Tibial nerve (tissue), 4 donors: ENCODE results near the gene LIPC. TPM values are rescaled to one million over a fixed set of nuclear protein-coding genes. Genes with fewer than 3 reads are reported as not detected.
A peak's percentile ranks its signal among the peaks of the same experiment; 100 is the strongest.

Experiments used
- DNase-seq, 2 donors: peaks; one replicate each; pipeline ENCODE4 v3.0.0-alpha.2; 2019; ENCODE audit warnings: low spot score in 2 of 2
- H3K27ac ChIP-seq, 4 donors: fragments of 200-600 bp; sonication (generic) in 3 of 4; one replicate each; pipeline ENCODE4 v1.5.1; 2017 to 2019; ENCODE audit warnings: mild to moderate bottlenecking in 1 of 4
- H3K27me3 ChIP-seq, 2 donors: fragments of 200-600 bp; sonication (generic) in 1 of 2; one replicate each; pipeline versions ENCODE4 v1.5.1 to v1.6.0; 2017 to 2019
- H3K36me3 ChIP-seq, 3 donors: fragments of 200-600 bp; sonication (generic); one replicate each; pipeline ENCODE4 v1.5.1; 2018 to 2019
- H3K4me1 ChIP-seq, 4 donors: fragments of 200-600 bp; sonication (generic) in 3 of 4; one replicate each; pipeline ENCODE4 v1.5.1; 2017 to 2019
- H3K4me3 ChIP-seq, 4 donors: fragments of 200-600 bp; sonication (generic) in 3 of 4; one replicate each; pipeline ENCODE4 v1.5.1; 2017 to 2019; ENCODE audit warnings: mild to moderate bottlenecking in 1 of 4, moderate library complexity in 1 of 4
- H3K9me3 ChIP-seq, 4 donors: fragments of 200-600 bp; sonication (generic) in 3 of 4; one replicate each; pipeline ENCODE4 v1.5.1; 2017 to 2019
- EP300 ChIP-seq, 2 donors: sonication (generic); formaldehyde crosslinking; IDR thresholded peaks; one replicate each; pipeline ENCODE4 v1.6.1; 2017; ENCODE audit warnings: antibody characterized with exemption in 2 of 2, mild to moderate bottlenecking in 1 of 2
- POLR2A ChIP-seq, 2 donors: fragments of 450-650 bp; IDR thresholded peaks; one replicate each; pipeline ENCODE4 v1.6.1; 2017; ENCODE audit warnings: antibody characterized with exemption in 2 of 2, mild to moderate bottlenecking in 2 of 2, moderate library complexity in 2 of 2
- WGBS, 2 donors: methylation state at CpG; one replicate each; pipeline ENCODE4 v1.1.5; 2018; 5-methylcytosine and 5-hydroxymethylcytosine counted together
- total RNA-seq, 4 donors: library from RNA; depleted of rRNA; stranded (reverse); fragments of >200 nt; gene quantifications; one replicate each; pipeline ENCODE4 v1.1.0, GENCODE V29; 2016
- TF ChIP-seq, protein P1 (sequence below), 5 experiments: fragments of 200-600 bp in 3 of 5; fragments of 450-650 bp in 2 of 5; sonication (generic) in 3 of 5; IDR thresholded peaks; one replicate each; pipeline ENCODE4 v1.5.1; 2016 to 2019; ENCODE audit warnings: antibody characterized with exemption in 5 of 5, mild to moderate bottlenecking in 3 of 5, moderate library complexity in 2 of 5

The LIPC gene
- total RNA-seq, 4 donors from 2014 or later, result 11.2 to 18.4 (median 14.7) TPM

DNA sequence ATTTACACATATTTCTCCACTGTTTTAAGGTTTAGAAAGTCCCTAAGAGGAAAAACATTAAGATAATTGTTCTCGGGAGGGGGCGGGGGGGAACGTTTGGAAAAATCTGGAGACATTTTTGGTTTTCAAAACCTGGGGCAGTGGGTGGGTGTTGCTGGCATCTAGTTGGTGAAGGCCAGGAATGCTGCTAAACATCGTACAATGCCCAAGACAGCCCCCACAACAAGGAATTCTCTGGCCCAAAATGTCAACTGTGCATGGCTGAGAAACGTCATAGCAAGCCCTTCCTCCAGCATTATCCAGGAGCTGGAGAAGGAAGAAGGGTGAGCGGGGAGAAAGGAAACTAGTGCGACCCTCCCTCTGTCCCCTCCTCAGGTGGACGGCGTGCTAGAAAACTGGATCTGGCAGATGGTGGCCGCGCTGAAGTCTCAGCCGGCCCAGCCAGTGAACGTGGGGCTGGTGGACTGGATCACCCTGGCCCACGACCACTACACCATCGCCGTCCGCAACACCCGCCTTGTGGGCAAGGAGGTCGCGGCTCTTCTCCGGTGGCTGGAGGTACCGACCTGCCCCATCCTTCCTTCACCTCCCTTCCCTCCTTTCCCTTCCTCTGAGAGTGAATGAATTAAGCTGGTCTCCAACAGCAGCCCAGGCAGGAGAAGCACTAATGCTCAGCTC, 109.8 kb downstream of the LIPC start:
- peak overlapping the region in 3 of 4 donors; percentile 53 to 84 (median 83) for H3K27ac ChIP-seq
- H3K9me3 ChIP-seq, result no peaks in the 10 kb centered on the region
- no peak for DNase-seq
- no peaks in the 10 kb centered on the region for H3K36me3 ChIP-seq
- peaks cover 0 to 6% (median 2%) of the 10 kb centered on the region in 4 donors for H3K4me1 ChIP-seq
- WGBS, 2 donors, result 77 to 78% methylated on average over 17 to 22 of the region's 22 CpGs
- no peaks in the 10 kb centered on the region for H3K27me3 ChIP-seq
- TF ChIP-seq, protein P1, sequence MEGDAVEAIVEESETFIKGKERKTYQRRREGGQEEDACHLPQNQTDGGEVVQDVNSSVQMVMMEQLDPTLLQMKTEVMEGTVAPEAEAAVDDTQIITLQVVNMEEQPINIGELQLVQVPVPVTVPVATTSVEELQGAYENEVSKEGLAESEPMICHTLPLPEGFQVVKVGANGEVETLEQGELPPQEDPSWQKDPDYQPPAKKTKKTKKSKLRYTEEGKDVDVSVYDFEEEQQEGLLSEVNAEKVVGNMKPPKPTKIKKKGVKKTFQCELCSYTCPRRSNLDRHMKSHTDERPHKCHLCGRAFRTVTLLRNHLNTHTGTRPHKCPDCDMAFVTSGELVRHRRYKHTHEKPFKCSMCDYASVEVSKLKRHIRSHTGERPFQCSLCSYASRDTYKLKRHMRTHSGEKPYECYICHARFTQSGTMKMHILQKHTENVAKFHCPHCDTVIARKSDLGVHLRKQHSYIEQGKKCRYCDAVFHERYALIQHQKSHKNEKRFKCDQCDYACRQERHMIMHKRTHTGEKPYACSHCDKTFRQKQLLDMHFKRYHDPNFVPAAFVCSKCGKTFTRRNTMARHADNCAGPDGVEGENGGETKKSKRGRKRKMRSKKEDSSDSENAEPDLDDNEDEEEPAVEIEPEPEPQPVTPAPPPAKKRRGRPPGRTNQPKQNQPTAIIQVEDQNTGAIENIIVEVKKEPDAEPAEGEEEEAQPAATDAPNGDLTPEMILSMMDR (IDR thresholded peaks at IDR 0.05), result no peak
- TF ChIP-seq EP300 (IDR thresholded peaks at IDR 0.05), result peak in 1 of 2 donors; percentile 44
- H3K4me3 ChIP-seq, result peak overlapping the region in 2 of 4 donors; percentile 9 to 23

DNA sequence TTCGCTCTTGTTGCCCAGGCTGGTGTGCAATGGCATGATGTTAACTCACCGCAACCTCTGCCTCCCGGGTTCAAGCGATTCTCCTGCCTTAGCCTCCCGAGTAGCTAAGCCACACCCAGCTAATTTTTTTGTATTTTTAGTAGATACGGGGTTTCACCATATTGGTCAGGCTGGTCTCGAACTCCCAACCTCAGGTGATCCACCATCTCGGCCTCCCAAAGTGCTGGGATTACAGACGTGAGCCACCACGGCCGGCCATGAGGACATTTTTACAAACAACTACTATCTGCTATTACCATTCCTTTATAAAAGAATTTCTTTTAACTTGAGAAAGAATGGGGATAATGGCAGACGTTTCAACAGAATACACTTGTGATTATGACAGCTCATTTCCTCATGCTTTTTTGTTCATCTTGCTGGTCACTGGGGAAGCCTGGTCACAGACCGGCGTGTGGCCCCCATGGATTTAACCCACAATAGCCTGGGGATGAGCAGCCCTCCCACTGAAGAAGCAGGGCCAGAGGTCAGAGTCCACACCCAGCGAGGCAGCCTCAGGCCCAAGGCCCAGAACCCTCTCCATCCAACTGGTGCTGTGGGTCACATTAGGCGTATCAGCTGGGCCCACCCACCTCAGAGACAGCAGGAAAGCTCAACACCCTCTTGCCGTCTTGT, 112.0 kb downstream of the LIPC start:
- WGBS, 2 donors, result 84 to 87% methylated on average over 17 of the region's 17 CpGs
- Histone ChIP-seq H3K4me1 (peaks cover 0 to 11% (median 3%) of the 10 kb centered on the region in 4 donors), H3K27me3 (no peaks in the 10 kb centered on the region), H3K36me3 (no peaks in the 10 kb centered on the region), H3K4me3 (no peak overlapping the region), H3K9me3 (no peaks in the 10 kb centered on the region), H3K27ac (peak overlapping the region in 2 of 4 donors; percentile 68 to 83)
- TF ChIP-seq POLR2A (IDR thresholded peaks at IDR 0.05), result no peak
- no peak for TF ChIP-seq EP300 (IDR thresholded peaks at IDR 0.05)
- TF ChIP-seq, protein P1 (IDR thresholded peaks at IDR 0.05), result no peak
- DNase-seq, result no peak

DNA sequence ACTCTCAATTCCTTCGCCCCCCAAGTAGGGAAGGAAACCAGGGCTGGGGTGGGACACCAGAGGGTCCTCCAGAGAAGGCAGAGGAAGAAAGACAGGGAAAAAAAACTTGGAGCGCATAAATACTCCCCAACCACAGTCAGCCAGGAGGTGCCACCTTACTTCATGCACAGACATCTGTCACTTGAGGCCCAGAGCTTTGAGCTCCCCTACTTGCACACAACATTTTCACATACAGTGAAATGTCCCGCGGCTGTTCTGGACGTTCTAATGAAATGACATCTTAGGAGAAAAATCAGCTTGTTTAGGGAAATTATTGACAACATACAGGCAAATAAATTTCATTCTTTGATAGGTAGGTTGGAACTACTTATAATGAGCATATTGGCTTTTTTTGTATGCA, 113.0 kb downstream of the LIPC start:
- TF ChIP-seq EP300 (IDR thresholded peaks at IDR 0.05) (no peak), POLR2A (IDR thresholded peaks at IDR 0.05) (no peak)
- TF ChIP-seq, protein P1 (IDR thresholded peaks at IDR 0.05), result no peak
- Histone ChIP-seq H3K4me3 (no peak overlapping the region), H3K4me1 (peaks cover 0 to 11% (median 3%) of the 10 kb centered on the region in 4 donors), H3K9me3 (no peaks in the 10 kb centered on the region), H3K27me3 (no peaks in the 10 kb centered on the region), H3K27ac (peak overlapping the region in 2 of 4 donors; percentile 32 to 83), H3K36me3 (no peaks in the 10 kb centered on the region)
- no peak for DNase-seq
- WGBS, 2 donors, result 93% methylated on average over 5 of the region's 5 CpGs

DNA sequence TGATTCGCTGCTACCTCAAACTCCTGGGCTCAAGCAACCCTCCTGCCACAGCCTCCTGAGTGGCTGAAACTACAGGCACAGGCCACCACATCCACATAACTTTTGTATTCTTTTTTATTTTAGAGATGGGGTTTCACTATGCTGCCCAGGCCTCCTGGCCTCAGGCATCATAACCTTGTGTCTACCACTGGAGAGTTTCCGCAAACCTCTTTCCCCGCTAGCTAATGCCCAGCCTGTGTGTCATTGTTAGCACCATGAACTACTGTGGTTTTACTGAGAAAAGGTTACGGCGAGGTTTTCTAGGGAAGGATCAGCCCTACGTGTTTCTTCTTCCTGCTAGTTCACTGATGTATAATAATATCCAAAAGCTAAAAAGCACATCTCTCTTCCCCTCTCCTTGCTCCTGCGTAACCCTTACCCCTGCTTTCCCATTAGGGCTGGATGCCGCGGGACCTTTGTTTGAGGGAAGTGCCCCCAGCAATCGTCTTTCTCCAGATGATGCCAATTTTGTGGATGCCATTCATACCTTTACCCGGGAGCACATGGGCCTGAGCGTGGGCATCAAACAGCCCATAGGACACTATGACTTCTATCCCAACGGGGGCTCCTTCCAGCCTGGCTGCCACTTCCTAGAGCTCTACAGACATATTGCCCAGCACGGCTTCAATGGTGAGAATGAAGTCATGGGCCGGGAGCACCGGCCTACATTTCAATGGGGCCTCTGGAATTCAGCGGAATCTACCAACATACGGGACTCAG, 113.7 kb downstream of the LIPC start:
- no peaks in the 10 kb centered on the region for H3K9me3 ChIP-seq
- H3K27me3 ChIP-seq, result no peaks in the 10 kb centered on the region
- no peaks in the 10 kb centered on the region for H3K36me3 ChIP-seq
- peak overlapping the region in 2 of 4 donors; percentile 19 to 83 for H3K27ac ChIP-seq
- 89 to 92% methylated on average over 15 to 18 of the region's 18 CpGs for WGBS, 2 donors
- no peak for DNase-seq
- H3K4me3 ChIP-seq, result no peak overlapping the region
- TF ChIP-seq, protein P1 (IDR thresholded peaks at IDR 0.05), result no peak
- no peak for TF ChIP-seq POLR2A (IDR thresholded peaks at IDR 0.05)
- no peak for TF ChIP-seq EP300 (IDR thresholded peaks at IDR 0.05)
- H3K4me1 ChIP-seq, result peaks cover 0 to 16% (median 3%) of the 10 kb centered on the region in 4 donors
